Coronary artery (tissue), 2 donors: ENCODE measurements around the gene NWD2.

ENCODE experiments used
- DNase-seq: peaks from one replicate; pipeline ENCODE4 v3.0.0-alpha.2; 2017; ENCODE audit warnings: low spot score
- H3K27ac ChIP-seq, 2 donors: fragments of 200-600 bp; sonication (generic); one replicate each; pipeline ENCODE4 v1.5.1; 2016 to 2019
- H3K4me3 ChIP-seq: fragments of 200-600 bp; sonication (generic); 2 replicates; pipeline ENCODE4 v1.5.1; 2016; ENCODE audit warnings: mild to moderate bottlenecking, moderate library complexity
- TF ChIP-seq, protein P1 (sequence below): fragments of 200-600 bp; sonication (generic); IDR thresholded peaks from one replicate; pipeline ENCODE4 v1.5.1; 2019; ENCODE audit warnings: antibody characterized with exemption

Gene NWD2

DNA sequence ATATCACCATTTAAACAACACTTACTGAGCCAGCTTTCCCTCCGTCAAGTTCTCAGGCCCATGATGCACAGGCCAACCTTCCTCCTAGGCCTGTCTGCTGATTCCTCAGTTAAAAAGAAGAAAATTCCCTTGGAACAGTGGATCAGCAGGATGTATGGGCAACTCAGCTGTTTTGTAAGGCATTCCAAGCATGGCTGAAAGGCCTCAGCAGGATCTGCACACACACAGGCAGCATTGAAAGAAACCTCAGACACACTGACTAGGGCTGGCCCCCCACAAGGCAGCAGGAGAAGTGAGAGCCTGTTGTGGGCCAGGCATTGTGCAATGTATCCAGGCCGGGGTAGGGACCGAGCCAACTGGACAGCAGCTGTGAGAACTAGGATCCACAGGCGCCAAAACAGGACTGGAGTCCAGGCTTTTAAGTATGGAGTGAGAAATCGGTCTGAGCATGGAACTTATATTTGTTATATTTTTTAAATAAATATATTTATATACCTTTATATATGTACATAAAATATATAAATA lies 171.4 kb downstream of the NWD2 start:
- TF ChIP-seq, protein P1, sequence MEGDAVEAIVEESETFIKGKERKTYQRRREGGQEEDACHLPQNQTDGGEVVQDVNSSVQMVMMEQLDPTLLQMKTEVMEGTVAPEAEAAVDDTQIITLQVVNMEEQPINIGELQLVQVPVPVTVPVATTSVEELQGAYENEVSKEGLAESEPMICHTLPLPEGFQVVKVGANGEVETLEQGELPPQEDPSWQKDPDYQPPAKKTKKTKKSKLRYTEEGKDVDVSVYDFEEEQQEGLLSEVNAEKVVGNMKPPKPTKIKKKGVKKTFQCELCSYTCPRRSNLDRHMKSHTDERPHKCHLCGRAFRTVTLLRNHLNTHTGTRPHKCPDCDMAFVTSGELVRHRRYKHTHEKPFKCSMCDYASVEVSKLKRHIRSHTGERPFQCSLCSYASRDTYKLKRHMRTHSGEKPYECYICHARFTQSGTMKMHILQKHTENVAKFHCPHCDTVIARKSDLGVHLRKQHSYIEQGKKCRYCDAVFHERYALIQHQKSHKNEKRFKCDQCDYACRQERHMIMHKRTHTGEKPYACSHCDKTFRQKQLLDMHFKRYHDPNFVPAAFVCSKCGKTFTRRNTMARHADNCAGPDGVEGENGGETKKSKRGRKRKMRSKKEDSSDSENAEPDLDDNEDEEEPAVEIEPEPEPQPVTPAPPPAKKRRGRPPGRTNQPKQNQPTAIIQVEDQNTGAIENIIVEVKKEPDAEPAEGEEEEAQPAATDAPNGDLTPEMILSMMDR: no peak
- DNase-seq: no peak
- Histone ChIP-seq H3K4me3 (no peak overlapping the region), H3K27ac (no peak overlapping the region)

DNA sequence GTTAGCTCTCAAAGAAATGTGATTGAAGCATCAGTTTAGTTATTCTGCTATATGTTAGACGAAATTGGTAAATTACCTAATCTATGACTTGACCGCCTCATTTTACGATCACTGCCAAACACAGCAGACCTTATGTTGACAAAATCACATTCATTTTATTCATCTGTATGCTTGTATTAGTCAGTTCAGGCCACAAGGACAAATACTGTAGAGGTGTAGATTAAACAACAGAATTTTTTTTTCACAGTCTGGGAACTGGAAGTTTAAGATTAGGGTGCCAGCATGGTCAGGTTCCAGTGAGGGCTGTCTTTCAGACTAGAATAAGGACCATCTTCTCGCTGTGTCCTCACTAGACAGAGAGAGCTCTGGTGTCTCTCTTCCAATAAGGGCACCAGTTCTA lies 177.1 kb downstream of the NWD2 start:
- Histone ChIP-seq H3K27ac (no peak overlapping the region), H3K4me3 (no peak overlapping the region)
- no peak for DNase-seq
- TF ChIP-seq, protein P1: no peak

DNA sequence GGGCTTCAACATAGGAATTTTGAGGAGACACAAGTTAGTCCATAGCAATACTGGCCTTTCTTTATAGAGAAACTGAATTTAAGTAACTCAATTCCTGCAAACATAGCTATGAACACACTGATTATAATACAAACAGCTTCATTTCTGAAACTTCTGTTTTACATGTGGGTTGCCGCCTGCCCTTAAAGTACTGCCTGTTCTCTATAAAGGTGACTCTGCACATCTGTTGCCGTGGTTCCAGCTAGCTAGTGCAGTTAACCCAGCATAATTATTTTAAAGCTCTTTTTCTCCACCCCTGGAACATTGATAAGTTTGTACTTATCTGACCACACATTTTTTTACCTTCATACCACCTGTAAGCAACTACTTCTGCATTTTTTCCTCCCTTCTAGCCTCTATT lies 177.6 kb downstream of the NWD2 start:
- H3K4me3 ChIP-seq: no peak overlapping the region
- no peak overlapping the region for H3K27ac ChIP-seq
- TF ChIP-seq, protein P1: no peak
- no peak for DNase-seq

DNA sequence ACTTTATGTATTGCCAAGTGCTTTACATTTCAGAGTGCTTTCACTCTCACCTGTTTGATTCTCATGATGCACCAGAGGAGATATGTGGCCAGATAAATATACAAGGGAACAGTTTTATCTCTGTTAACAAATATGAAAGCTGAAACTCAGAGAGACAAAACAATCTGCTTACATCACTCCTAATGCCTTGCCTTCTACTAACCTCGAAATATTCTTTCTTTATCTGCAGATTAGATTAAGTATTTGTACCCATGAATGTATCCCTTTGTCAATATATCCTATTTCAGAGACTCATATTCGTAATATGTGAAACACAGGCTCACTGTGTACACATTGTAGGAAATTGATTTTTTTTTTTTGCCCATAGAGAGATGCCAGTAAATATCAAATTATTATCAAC lies 178.1 kb downstream of the NWD2 start:
- Histone ChIP-seq H3K27ac (no peak overlapping the region), H3K4me3 (no peak overlapping the region)
- TF ChIP-seq, protein P1: no peak
- DNase-seq: no peak

DNA sequence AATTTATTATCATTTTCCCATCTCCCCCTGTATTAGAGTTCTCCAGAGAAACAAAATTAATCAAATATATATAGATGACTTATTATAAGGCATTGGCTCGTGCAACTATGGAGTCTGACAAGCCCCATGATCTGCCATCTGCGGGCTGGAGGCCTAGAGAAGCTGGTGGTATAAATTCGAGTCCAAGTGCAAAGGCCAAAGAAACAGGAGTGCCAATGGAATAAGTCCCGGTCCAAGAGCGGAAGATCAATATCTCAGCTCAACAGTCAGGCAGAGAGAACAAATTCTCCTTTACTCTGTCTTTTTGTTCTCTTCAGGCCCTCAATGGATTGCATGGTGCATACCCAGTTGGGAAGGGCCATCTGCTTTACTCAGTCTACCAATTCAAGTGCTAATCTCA lies 178.8 kb downstream of the NWD2 start:
- no peak overlapping the region for H3K4me3 ChIP-seq
- DNase-seq: no peak
- TF ChIP-seq, protein P1: no peak
- no peak overlapping the region for H3K27ac ChIP-seq

DNA sequence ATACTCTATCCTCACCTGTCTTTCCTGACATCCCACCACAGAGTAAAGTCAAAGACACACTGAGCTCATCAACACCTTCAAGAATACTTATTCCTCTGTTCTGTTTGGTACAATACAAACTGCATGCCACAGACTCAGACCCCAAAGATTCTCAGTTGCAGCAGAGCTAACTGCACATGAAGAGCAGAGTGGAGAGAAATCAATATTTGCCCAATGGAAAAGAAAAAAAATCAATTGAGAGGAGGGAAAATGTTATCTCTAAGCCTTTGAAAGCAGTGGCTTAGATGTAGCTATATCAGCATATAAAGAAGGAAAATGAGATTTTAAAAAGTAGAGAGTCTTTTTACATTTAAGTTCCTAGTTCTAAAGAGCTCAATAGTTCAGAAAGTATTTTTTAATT lies 180.2 kb downstream of the NWD2 start:
- Histone ChIP-seq H3K27ac (no peak overlapping the region), H3K4me3 (no peak overlapping the region)
- no peak for DNase-seq
- TF ChIP-seq, protein P1: no peak

DNA sequence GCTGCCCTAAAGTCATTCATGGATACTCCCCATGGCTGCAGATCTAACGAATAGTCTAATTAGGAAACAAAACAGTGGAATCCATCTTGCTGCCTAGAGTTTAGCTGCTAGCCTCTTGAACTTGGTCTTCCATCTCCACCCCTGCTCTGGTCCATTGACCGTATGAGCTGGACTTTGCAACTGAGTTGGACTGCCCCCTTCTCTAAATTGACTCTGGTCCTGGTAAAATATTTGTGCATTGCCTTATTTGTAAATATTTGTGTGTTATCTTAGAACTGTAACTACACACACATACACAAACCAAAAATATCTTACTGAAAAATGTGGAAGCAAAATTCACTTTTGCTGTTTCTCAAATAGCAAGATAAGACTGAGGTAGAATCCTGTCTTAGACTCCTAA lies 181.3 kb downstream of the NWD2 start:
- no peak overlapping the region for H3K27ac ChIP-seq
- no peak for DNase-seq
- H3K4me3 ChIP-seq: no peak overlapping the region
- TF ChIP-seq, protein P1: no peak
